HG03460 (cell line): ENCODE measurements around the gene GPC3.

Experiments used
- ATAC-seq: cut with Tn5 transposase; IDR thresholded peaks from one replicate; pipeline ENCODE4 v1.9.1; 2021; ENCODE audit not compliant: unreplicated experiment

GPC3 gene

DNA sequence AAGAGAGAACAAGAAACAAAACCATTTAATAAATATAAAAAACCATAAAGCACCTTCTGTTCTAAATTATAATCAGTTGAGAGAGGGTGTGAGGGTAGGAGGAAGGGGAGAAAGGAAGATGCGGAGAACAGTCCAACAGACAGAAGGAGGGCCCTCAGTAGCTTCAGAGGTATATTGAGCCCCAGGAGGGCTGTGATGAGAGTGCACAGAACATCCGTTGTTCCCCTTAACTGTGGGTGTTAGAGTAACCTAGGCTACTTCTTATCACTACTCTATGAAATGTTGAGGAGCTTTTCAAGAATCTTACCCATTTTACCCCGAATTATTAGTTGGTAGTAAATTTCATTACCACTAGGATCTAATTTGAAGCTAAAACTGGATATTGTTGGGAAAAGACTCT is 13.8 kb downstream of the GPC3 start:
- ATAC-seq: no peak

DNA sequence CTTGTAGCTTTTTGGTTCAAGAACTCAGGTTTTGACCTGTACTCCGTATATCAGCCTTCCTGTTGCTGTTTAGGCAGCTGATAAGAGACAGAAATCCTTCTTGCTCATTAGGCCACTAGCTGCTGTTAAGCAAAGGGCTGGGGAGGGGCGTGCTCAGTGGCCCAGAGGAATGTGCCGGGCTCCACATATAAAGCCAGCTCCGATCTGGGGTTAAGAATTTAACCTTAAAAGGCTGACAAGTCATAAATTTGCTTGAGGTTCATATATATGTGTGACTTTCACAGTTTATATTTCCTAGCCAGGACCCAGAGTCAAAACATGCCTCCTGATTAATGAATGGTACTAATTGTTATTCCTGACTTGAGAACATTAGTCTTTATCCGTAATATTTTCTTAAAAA is 15.3 kb downstream of the GPC3 start:
- ATAC-seq: no peak

DNA sequence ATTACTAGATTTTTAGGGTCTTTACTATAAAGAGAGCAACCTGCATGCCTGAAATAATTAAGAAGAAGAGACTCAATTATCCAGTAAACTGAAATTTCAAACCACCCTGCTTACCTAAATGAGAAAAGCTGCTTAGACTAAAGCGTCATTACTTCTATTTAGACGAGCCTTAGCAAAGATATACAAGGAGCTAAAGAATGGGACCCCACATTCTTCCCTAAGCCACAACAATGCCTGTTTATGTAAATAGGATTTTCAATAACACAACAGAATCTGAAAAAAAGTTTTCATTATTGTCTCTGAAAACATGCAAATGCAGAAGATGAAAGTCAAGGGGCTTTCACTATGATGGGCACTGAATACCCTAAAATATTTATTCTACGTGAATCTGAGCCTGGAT is 16.2 kb downstream of the GPC3 start:
- ATAC-seq: no peak

DNA sequence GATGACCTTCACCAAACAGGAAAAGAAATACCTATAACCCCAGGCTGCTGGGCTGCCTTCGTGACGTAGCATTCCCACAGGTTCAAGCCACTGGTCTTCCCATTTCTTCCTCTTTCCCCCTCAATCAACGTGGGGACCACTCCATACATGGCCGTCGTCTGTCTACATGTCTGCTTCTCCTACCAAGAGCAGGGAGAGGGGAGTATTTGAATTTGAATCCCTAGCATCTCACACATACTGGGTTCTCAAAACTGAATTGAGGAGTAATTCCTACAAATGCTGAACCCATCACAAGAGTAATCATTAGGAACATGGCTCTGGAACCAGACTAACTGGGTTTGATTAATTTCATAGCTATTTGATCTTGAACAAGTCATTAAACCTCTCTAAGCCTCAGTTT is 17.3 kb downstream of the GPC3 start:
- ATAC-seq: no peak

DNA sequence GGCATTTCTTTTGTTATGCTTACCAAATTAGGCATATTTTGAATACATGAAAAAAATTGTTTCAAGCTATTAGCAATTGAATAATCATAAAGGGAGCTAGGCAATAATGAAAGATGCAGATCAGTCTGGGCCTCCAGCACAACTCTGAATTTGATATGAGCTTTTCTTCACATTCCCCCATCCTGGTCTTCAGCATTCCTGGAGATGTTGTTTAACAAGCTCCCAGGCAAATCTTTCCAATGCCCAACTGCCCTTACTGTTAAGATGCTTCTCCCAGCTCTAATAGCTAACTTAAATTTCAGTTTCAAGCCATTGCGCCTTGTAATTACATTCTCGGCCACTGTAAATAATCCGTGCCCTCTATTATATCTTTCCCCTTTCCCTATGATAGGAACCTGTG is 19.2 kb downstream of the GPC3 start:
- no peak for ATAC-seq

DNA sequence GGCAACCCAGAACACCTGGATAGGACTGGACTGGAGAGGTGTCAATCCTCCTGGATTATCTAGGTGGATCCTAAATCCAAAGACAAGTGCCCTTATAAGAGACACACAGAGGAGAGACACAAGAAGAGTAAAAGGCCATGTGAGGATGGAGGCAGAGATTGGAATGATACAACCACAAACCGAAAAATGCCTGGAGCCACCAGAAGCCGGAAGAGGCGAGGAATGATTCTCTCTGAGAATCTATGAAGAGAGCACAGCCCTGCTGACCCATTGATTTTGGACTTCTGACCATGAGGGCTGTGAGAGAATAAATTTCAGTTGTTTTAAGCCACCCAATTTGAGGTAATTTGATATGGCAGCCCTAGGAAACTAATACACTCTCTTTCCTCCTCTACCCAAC is 20.1 kb downstream of the GPC3 start:
- ATAC-seq: no peak

DNA sequence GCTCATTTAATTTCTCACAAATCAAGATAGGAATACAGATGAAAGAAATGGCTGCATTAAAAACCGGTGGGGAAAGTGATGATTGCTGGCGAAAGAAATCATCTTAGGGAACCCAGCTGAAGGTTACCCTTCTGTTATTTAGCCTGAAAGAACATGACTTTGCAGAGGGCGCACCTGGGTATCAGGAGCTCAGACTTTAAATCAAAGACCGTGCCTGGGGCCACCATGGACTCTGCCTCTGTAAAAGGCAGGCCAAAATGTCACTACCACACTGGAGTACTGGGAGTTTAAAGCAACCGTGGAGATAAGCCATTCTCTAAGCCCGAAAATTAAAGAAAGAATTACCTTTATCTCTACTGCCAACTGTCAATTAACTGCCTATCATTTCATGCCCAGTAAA is 24.3 kb downstream of the GPC3 start:
- no peak for ATAC-seq

DNA sequence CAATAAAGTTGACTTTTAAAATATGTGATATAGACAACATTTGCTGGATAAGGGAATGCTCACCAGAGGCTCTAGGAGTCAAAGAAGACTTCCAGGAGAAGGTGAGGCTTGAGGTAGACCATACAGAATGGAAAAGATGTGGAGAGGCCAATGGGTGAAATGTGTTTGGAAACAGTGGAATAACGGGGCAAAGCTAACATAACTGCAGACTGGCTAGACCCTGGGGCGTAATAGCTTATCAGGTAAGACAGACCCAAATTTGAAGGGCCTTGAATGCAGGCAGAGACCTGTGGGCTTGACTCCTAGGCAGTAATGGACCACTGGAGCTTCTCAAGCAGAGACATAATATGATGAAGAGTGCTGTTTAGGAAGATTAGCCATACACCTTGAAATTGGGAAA is 25.4 kb downstream of the GPC3 start:
- no peak for ATAC-seq

DNA sequence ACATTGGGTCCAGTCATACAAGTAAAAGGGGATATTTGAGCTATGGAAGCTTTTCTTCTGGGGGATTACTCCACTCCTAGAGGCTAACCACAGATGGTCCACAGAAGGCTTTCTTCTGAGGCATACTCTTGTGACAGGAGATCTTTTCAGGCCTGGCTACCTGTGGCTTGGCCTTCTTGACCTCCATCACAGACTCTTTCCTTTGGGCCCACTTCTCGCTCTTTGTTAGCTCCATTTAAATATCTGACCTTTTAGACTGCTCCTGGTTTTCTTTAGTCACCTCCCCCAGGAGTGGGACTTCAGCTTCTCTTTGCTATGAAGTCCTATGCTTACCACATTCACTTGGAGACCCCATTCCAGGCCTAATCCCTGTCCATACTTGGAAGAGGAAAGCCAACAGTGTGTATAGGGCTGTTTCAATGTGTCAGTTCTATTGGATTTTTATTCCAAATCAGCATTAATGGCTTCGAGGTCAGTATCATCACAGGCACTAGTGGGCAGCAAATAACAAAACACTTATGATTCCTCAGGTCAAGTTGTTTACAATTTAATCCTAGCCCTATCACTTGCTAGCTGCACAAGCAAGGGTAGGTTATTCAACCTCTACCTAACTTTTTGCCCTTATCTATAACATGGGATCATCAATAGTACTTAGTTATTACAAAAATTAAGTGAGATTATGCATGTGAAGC is 26.3 kb downstream of the GPC3 start:
- ATAC-seq: no peak

DNA sequence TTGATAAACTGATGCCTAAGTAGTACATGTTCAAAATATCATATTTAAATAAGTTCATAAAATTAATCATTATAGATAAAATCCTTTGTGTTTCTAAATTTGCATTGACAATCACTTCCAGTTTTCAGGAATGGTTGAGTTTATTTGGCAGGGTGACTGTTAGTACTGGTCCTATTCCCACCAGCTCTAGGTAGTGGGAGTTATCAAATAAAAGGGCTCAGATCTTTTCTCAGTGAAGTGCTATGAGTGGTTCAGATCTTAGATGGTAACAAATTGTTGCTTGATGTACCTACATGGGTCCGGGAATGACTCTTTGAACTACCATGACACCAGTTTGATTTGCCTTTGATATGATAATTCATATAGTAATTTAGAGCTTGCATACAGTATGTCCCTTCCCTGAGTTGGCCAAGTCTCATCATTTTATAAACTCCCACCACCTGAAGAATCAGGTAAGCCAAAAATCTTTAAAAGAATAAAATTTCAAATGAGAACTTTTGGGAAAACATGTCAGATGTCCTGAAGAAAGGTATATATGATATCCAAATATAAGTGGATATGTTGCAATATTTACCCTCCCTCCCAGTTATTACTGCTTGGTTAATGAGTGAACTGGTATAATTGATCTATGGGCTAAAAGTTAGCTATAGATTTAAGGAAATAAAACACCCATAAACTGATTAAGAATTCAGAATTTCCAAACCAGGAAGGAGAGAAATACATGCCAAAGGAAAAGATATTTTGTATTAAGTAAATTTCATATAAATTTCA is 28.6 kb downstream of the GPC3 start:
- ATAC-seq: no peak

DNA sequence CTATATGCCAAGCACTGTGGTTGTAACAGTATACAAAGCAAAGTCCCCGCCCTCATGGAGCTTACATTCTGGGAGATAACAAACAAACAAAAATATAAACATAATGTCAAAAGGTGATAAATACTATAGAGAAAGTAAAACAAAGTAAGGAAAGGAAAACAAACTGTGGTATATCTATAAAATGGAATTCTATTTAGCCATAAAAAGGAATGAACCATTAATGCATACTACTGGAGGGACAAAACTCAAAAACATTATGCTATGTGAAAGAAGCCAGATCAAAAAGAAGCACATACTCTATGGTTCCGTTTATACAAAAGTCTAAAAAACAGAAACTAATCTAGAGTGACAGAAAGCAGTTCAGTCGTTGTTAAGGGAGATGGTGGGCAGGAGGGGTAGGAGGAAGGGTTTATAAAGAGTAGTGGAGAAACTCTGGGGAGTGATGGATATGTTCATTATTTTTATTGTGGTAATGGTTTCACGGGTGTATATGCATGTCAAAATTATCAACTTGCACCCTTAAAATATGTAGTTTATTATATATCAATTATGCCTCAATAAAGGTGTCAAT is 31.5 kb downstream of the GPC3 start:
- ATAC-seq: no peak

DNA sequence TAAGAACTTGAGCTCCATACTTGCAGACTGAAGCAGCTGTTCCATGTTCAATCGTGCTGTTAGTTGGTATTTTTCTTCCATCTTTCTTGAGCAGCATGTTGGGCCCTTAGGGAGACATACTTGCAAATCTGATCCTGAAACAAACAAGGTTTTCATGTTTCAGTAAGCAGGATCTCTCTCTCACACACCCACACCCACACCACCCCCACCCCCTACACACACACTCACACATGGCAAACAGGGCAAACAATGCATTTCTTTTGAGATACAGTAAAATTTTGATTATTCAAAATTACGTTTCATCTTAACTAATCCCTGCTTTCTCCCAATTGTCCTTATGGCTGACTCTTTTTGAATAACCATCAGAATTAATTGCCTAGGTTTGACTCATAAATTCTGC is 32.3 kb downstream of the GPC3 start:
- ATAC-seq: no peak

DNA sequence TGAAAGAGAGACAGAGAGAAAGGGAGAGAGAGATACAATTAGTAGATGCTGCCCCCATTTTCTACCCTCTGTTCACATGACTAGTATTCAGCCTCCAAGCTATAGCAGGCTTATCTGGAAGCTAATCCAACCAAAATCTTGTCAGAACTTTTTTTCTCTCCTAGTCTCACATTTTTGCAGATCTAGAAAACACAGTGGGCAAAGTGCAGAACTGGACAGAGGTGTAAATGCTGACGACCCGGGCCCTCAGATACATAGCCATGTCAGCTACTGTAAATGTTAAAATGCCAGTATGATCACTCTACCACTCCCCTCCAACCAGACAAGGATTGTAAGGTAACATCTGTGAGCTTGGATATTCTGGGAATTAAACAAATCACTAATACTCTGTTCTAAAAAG is 34.3 kb downstream of the GPC3 start:
- no peak for ATAC-seq

DNA sequence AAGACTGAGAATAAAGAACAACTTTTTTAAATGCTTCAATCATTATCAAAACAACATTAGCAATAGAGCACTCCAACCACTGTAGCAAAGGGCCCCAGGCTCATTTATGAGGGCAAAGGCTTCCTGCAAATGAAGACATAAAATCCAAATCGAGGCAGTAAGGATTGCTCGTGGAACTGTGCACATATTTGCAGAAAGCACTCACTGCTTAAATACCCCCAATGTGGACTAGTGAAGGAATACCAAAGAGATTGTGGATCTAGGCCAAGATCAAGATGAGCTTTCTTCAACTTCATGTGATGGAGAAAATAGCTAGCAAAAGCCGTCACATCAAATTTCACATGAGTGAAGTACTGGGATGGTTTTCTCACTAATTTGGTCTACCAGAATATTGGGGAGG is 35.2 kb downstream of the GPC3 start:
- ATAC-seq: no peak

DNA sequence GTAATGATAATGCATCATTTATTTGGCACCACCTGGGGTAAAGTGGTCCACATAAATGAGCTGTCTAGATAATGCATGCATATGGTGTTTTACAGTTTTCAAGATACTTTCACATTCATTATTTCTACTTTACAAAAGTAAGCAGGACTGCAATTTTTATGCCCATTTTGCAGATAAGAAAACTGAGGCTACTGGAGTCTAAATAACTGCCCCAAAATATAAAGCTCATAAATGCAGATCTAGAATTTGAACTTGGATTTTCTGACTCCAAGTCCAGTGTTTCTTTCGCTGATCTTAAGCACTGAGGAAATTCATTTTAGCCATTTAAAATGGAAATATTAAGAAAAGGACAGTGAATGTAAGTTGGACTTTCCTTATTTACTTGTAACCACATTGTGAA is 36.5 kb downstream of the GPC3 start:
- no peak for ATAC-seq

DNA sequence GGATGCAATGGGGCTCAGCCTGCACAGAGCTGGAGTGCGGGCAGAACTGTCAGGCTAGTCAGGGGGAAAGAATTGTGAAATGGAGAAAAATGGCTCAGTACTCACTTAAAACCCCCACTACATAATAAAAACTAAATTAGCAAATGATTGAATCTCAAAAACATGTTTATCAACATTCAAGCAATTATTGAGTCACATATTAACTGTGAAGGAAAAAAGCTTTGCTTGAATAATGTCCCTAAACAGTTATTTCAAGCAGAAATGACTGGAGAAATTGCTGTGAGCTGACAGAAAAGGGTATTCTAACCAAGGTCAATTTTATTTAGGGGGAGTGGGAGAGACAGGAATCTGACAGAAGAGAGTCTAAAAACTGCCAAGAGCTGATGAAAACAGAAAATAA is 37.4 kb downstream of the GPC3 start:
- no peak for ATAC-seq

DNA sequence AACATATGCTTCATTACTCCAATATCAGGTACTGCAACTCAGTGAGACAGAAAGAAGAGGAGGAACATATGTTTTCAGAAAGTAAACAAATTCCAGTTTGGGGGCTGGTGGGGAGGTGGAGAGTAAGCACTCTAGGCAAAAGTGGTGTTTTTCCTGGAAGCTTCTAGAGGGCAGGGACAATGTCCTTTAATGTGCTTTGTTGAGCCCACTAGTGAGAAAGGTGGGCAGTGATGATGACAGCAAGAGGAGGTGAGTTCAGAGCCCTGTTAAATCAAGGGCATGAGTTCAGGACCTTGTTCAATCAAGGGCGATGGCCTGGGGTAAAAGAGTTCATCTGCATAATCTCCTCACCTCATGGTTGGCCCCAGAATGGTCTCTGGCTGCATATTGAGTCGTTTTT is 38.4 kb downstream of the GPC3 start:
- ATAC-seq: no peak

DNA sequence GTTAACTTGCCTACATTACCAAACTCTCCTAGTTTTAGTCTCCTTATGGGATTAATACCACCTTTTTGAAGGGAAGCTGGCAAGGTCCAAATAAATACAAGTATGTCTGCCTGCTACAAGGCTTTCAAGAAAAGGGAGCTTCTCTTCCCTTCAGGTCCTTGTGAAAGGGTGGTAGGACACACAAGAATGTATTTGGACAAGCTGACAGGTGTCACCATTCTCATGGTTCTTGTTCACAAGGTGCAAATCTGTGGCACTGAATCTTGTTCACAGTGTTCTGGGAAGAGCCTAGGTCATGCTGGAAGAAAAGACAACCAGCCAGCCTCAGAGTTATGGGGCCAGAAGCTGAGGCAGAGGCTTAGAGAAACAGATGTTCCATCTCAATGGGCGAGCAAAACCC is 41.9 kb downstream of the GPC3 start:
- no peak for ATAC-seq

DNA sequence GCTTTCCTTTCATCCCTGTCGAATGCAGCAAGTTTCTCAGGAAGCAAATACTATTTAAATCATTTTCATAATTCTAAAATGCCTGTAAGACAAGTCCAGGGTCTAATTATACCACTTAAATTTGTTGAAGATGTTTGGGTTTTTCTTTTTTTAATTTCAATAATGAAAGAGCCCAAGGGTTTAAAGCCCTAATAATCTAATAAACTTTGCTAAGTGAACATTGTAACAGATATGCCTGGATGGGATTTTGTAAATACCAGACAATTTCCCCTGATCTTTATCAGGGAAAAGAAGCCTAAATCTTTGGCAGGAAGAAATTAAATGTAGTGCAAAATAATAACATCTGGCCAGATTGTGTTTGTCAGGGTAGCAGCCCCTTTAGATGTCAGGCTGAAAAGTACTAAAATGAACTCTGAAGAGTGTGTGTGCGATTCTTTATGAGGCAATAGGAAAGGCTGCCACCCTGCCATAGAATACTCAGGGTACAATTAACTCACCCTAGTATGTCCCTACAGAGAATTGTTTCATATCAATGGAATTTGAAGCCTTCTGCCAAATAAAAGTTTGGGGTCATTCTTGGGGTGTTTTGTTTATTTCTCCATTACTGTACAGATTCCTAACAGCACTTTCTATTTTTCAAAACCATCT is 45.6 kb downstream of the GPC3 start:
- ATAC-seq: no peak

DNA sequence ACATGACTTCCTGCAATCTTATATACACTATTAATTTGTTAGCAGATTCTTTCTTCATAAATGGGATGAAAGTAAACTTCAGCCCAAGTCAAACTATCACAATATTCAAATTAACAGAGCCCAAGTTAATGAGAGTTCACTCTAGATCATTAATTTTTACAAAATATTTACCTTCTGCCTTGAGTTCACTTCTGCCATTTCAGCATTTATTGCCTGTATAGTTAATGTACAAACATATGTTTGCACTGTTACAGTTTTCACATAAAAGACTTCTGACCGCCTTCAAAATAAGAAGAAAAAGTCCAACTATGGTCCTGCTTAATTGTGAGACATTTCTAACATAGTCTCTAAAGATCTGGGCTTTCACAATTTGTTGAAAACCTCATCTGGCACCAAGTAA is 46.9 kb downstream of the GPC3 start:
- no peak for ATAC-seq

DNA sequence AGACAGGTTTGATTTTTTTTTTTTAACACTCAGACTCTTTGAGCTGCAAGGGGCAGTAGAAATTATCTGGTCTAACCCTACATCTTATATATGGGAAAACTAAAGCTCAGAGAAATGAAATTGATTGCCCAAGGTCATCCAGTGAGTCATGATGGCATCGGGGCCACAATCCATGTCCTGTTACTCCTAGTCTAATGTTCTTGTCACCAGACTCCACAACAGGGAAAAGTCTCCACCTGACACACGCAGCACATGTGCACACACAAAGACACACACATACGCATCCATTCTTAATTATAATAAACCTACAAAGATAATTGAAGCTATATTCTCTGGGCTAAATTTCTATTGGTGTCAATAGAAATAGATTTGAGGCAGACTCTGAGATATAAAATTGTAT is 48.4 kb downstream of the GPC3 start:
- no peak for ATAC-seq

DNA sequence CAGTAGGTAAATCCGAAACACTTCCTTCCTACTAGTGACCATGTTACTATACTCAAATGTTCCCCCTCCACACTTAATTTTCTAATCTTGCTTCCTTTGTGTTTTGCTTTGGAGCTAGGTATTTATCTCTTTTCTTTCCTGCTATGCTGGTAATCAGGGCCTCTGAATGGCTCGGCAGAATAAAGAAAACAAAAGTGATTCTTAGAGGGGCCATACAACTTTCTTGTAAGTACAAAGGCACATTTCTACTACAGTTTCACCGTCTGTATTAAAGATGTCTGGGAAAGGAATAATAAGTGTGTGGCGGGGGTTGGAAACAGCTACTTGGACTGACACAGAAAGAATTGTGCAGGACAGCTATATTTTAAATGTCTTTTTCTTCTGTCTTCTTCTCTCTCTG is 50.3 kb downstream of the GPC3 start:
- no peak for ATAC-seq
